Measurements from ENCODE around the gene PCDH9.

- TF ChIP-seq CTCF (conservative IDR thresholded peaks at IDR 0.05; ENCODE audit: low read length) (no peak), EZH2phosphoT487 (IDR thresholded peaks at IDR 0.05; ENCODE audit: borderline replicate concordance) (no peak)
Measured at GRCh38 chr13:67225252-67226159, 4.6 kb downstream of the PCDH9 start.

Measured in Loucy (cell line).